ENCODE data around the gene SCNM1.
A peak's percentile ranks its signal among the peaks of the same experiment; 100 is the strongest.
"Not testable (repeated sequence)": the region's sequence is repeated elsewhere in the genome, so short reads cannot be mapped to it uniquely, and the experiment has no call there.

The SCNM1 gene

DNA sequence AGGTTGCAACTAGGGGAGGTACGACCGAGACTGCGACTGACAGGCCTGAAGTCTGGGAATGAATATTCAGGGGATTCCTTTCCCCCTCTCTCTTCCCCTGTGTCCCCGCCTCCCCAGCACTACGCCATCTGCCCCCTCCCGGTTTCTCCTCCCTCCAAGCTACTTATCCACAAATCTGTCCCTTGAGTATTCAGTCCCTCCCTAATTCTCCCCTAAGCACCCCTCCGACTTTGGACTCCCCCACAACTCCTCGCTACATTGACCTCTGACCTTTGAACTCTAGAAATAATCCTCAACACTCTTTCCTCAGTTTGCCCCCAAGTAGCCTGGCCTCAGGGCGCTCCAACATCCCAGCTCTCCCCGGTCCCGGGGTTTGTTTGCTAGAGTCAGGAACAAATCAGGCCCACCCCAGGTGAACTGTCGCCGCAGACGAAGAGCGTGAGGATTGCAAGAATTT, 635 bp upstream of the SCNM1 start:
- no peaks in the 10 kb centered on the region for H3K9me3 Mint-ChIP-seq
- H3K4me3 Mint-ChIP-seq = peak overlapping the region; percentile 96
- peak overlapping the region; percentile 93 for H3K27ac Mint-ChIP-seq
- peaks cover 41% of the 10 kb centered on the region for H3K4me1 Mint-ChIP-seq (ENCODE audit: low read depth)
- no peaks in the 10 kb centered on the region for H3K27me3 Mint-ChIP-seq (ENCODE audit: low read depth)
- peaks cover 37% of the 10 kb centered on the region for H3K36me3 Mint-ChIP-seq (ENCODE audit: low read depth)

DNA sequence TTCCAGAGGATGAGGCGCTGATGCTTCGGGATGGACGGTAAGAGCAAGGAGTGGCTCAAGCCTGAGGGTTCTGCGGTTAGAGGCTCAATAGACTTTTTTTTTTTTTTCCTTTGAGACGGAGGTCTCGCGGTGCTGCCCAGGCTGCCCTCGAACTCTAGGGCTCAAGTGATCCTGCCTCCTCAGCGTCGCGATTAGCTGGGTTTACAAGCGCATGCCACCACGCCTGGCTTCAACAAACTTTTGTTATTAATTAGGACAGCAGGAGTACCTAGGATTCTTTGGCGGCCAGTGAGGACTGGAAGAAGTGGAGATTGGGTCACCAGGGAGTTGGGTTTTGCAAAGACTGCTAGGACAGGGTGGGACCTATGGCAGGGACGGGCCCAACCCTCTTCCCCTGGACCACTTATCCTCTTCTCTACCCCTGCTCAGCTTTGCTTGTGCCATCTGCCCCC, 587 bp downstream of the SCNM1 start:
- peaks cover 37% of the 10 kb centered on the region for H3K4me1 Mint-ChIP-seq (ENCODE audit: low read depth)
- peaks cover 41% of the 10 kb centered on the region for H3K36me3 Mint-ChIP-seq (ENCODE audit: low read depth)
- peak overlapping the region; percentile 96 for H3K4me3 Mint-ChIP-seq
- H3K27ac Mint-ChIP-seq = peak overlapping the region; percentile 93
- no peaks in the 10 kb centered on the region for H3K9me3 Mint-ChIP-seq
- no peaks in the 10 kb centered on the region for H3K27me3 Mint-ChIP-seq (ENCODE audit: low read depth)

DNA sequence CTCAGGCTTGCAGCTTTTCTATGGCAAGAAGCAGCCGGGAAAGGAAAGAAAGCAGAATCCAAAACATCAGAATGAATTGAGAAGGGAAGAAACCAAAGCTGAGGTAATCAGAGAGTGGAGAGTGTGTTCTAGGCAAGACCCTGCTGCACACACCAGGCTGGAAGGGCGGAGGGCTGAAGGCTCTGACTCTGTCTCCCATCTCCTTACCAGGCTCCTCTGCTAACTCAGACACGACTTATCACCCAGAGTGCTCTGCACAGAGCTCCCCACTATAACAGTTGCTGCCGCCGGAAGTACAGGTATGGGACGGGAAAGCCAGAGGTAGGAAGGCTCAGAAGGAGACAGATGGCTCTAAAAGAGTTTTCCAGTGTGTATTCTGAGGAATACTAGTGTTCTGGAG, 1.2 kb downstream of the SCNM1 start:
- H3K4me1 Mint-ChIP-seq (ENCODE audit: low read depth) = peaks cover 31% of the 10 kb centered on the region
- no peaks in the 10 kb centered on the region for H3K27me3 Mint-ChIP-seq (ENCODE audit: low read depth)
- peak overlapping the region; percentile 96 for H3K4me3 Mint-ChIP-seq
- H3K36me3 Mint-ChIP-seq (ENCODE audit: low read depth) = peaks cover 43% of the 10 kb centered on the region
- H3K27ac Mint-ChIP-seq = peak overlapping the region; percentile 29
- no peaks in the 10 kb centered on the region for H3K9me3 Mint-ChIP-seq

DNA sequence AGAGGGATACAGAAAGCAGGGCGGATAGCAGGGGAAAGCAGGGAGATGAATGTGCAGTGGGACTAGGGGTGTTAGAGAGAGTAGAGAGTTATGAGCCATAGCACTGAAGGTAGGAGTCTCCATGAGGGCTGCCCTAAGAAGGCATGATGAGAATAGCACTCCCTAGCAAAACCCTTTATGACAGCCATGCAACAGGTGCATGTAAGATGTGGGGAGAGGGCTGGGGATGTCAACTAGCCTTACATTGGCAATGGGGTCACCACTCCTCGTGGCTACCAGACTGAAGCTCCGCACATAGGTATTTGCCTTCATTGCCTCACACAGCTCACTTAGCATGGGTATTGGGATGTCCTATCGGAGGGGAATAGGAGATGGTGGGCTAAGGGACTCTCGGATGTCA, 5.2 kb downstream of the SCNM1 start:
- H3K4me3 Mint-ChIP-seq = no peak overlapping the region
- H3K36me3 Mint-ChIP-seq (ENCODE audit: low read depth) = peaks cover 49% of the 10 kb centered on the region
- no peak overlapping the region for H3K27ac Mint-ChIP-seq
- no peaks in the 10 kb centered on the region for H3K27me3 Mint-ChIP-seq (ENCODE audit: low read depth)
- no peaks in the 10 kb centered on the region for H3K9me3 Mint-ChIP-seq
- H3K4me1 Mint-ChIP-seq (ENCODE audit: low read depth) = peaks cover 7% of the 10 kb centered on the region

DNA sequence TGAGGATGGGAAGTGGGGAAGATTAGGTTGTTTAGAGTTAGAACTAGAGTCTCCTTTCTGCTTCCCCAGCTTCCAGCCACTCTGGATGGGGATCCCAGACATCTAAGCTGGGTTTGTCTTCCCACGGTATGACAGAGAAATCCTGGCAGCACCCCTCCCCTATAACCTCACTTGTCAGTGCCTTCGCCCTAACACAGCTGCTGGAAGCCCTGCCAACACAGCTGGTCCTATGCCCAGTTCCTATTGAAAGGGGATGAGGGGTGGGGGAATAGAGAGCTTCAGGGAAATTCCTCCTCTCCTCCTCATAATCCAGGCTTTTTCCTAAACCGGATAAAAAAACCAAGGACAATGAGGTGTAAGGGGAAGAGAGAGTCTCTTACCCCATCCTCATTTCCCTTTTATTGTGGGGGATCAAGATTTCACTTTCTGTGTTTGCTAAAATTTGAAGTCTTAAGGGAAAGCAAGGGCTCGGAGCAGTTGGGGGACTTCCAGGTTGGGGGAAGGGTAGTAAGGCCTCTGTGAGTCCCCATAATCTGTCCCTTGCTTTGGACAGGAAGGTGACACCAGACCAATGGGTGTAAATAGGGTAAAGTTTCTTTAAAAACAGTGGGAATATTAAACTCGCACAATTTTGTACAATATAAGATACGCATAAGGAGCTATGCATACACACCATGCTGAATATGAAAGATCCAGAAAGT, 9.2 kb downstream of the SCNM1 start:
- Mint-ChIP-seq H3K4me3 (no peak overlapping the region), H3K9me3 (no peaks in the 10 kb centered on the region), H3K36me3 (ENCODE audit: low read depth) (peaks cover 49% of the 10 kb centered on the region), H3K27me3 (ENCODE audit: low read depth) (no peaks in the 10 kb centered on the region), H3K4me1 (ENCODE audit: low read depth) (peaks cover 3% of the 10 kb centered on the region), H3K27ac (no peak overlapping the region)

DNA sequence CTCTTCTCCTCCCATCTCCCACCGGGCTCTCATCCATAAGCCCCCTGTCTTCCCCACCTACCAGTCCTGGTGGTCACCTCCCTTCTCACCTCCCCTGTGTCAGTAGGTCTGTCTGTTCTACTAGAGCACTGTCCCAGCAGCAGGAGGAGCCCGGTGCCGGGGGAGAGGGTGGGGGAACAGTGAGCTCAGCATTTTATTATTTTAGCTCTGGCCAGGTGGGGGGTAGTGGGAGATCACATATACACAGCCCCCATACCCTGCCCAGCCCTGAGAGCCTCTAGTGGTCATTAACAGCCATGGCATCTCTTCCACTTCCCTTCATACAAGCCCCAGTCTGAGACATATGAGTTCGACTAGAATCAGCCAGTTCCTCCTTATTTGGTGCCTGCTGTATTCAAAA, 9.9 kb downstream of the SCNM1 start, which contains the start of gene TMOD4:
Gene TMOD4 (minus strand): TSS at position 119 of the 400 bp plus-strand sequence. CDS start 1,106 bp downstream, outside the sequence.
- Mint-ChIP-seq H3K27ac (no peak within 1 kb of the TSS), H3K36me3 (ENCODE audit: low read depth) (peaks cover 47% of the 10 kb centered on the region), H3K9me3 (no peaks in the 10 kb centered on the region)

DNA sequence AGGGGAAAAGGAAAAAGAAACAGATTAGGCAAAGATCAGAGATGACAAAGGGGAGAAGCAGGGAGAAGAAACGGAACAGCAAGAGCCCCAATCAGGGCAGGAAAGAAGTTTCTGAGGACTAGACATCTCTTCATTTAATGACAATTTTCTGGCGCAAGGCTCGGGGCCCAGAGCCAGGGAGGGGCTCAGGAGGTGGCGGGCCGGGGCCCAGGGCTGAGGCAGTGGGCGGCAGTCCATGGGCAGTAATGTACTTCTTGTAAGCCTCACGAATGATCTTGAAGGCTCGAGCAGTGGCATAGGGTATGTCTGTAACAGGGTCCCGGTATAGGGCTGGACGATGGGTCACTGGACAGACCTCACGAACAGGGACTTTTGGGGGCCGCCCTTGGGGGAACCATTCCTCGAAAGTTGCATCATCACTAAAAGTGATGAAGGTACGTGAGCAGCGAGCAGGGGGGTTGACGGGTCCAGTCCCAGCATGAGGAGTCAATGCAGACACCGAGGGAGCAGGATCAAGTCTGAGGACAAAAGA, 10.6 kb downstream of the SCNM1 start:
- peaks cover 53% of the 10 kb centered on the region for H3K36me3 Mint-ChIP-seq (ENCODE audit: low read depth)
- H3K27me3 Mint-ChIP-seq (ENCODE audit: low read depth) = no peaks in the 10 kb centered on the region
- peaks cover 3% of the 10 kb centered on the region for H3K4me1 Mint-ChIP-seq (ENCODE audit: low read depth)
- H3K4me3 Mint-ChIP-seq = no peak overlapping the region
- H3K9me3 Mint-ChIP-seq = no peaks in the 10 kb centered on the region
- no peak overlapping the region for H3K27ac Mint-ChIP-seq

More for the DNA sequence above, 9.9 kb downstream of the SCNM1 start, which contains the start of gene TMOD4:
- Mint-ChIP-seq H3K4me1 (ENCODE audit: low read depth) (peaks cover 3% of the 10 kb centered on the region), H3K4me3 (no peak within 1 kb of the TSS), H3K27me3 (ENCODE audit: low read depth) (no peaks in the 10 kb centered on the region)

DNA sequence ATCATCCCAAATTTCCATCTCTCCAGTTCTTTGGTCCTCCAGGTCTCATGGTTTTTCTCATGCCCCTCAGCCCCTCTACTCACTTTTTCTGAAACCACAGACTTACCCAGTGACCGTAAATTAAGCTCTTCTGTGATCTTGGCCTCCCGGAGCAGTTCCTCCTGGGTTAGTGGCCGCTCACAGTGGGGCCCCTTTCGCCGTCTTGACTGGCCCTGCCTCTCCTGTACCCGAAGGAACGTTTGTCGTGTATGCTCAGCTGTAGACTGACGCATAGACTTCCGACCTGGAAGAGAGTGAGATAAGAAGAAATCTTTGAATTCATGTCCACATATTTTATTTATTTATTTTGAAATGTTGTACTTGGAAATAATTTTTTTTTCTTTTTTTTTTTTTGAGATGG, 18.3 kb downstream of the SCNM1 start:
- Mint-ChIP-seq H3K36me3 (ENCODE audit: low read depth) (peaks cover 37% of the 10 kb centered on the region), H3K4me3 (no peak overlapping the region), H3K27me3 (ENCODE audit: low read depth) (no peaks in the 10 kb centered on the region), H3K9me3 (no peaks in the 10 kb centered on the region), H3K27ac (no peak overlapping the region), H3K4me1 (ENCODE audit: low read depth) (peaks cover 14% of the 10 kb centered on the region)

DNA sequence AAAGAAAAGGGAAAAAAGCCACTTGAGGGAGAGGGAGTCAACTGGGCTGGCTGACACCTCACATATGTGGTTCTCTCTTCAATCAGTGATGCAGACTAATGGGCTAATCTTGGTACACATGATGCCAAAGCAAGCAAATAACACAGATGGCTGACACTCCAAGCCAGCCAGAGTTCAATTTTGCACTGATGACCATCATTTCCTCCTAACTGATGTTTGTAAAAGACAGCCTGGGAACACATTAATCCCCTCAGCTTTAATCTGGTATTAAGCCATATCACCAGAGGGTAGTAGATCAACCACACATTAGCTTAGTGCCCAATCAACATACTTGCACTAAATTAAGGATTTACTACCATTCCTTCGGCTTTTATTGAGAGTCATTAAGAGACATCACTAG, 21.3 kb downstream of the SCNM1 start:
- no peaks in the 10 kb centered on the region for H3K9me3 Mint-ChIP-seq
- H3K27me3 Mint-ChIP-seq (ENCODE audit: low read depth) = no peaks in the 10 kb centered on the region
- H3K36me3 Mint-ChIP-seq (ENCODE audit: low read depth) = peaks cover 24% of the 10 kb centered on the region
- no peak overlapping the region for H3K27ac Mint-ChIP-seq
- no peak overlapping the region for H3K4me3 Mint-ChIP-seq
- peaks cover 19% of the 10 kb centered on the region for H3K4me1 Mint-ChIP-seq (ENCODE audit: low read depth)

DNA sequence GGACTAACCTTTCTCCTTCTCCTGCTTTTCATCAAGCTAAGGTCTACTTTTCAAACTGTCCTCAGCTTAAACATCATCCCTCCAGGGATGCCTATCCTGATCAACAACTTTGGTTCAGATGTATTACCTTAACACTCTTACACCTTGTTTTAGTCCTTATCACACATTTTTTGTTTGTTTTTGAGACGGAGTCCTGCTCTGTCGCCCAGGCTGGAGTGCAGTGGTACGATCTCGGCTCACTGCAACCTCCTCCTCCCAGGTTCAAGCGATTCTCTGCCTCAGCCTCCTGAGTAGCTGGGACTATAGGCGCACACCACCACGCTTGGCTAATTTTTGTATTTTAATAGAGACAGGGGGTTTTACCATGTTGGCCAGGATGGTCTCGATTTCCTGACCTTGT, 22.7 kb downstream of the SCNM1 start:
- H3K9me3 Mint-ChIP-seq; H3K27me3 Mint-ChIP-seq (ENCODE audit: low read depth): not testable (repeated sequence)
- Mint-ChIP-seq H3K36me3 (ENCODE audit: low read depth) (peaks cover 14% of the 10 kb centered on the region), H3K4me1 (ENCODE audit: low read depth) (peaks cover 16% of the 10 kb centered on the region), H3K27ac (peak overlapping the region; percentile 22), H3K4me3 (peak overlapping the region; percentile 96)

DNA sequence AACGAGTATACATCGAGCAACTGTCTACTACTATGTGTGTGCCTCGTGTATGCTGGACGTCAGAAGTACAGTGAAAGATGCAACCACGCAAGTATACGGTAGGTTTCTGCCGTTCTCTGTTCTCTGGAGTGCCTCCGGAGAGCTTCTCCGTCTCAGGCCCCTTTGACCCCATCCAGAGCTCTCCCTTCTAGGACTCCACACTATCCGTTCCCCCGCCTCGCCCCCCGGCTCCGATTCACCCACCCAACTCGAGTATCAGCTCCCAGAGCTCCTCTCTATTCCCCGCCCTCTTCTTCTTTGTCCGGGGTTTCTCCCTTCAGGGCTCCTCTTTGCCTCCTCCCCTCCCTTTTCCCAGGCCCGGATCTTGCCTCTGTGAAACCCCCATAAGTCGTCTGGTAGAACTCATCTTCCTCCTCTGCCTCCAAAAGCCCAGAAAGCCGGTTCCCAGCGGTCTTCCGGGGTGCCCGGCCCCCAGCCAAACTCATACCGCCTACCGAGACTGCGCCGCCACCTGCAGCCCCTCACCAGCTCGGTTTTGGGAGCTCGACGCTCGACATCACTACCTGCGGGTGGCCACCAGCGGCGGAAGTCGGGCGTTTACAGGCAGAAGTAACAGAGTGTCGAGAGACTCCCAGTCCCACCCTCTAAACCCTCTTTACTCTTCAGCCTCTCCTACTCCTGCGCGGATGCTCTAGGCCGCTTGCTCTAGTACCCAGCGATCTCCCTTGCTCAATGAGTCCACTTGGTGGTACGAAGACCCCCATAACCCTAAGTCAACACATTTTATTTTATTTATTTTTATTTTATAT, 23.9 kb downstream of the SCNM1 start, which contains the start of gene VPS72:
Gene VPS72 (minus strand): TSS at position 561 of the 809 bp plus-strand sequence. CDS start 76 bp downstream, at position 485.
- Mint-ChIP-seq H3K4me3 (peak within 1 kb of the TSS; percentile 96), H3K27ac (peak within 1 kb of the TSS; percentile 92), H3K4me1 (ENCODE audit: low read depth) (peaks cover 16% of the 10 kb centered on the region), H3K9me3 (no peaks in the 10 kb centered on the region), H3K27me3 (ENCODE audit: low read depth) (peaks cover 4% of the 10 kb centered on the region), H3K36me3 (ENCODE audit: low read depth) (peaks cover 7% of the 10 kb centered on the region)

DNA sequence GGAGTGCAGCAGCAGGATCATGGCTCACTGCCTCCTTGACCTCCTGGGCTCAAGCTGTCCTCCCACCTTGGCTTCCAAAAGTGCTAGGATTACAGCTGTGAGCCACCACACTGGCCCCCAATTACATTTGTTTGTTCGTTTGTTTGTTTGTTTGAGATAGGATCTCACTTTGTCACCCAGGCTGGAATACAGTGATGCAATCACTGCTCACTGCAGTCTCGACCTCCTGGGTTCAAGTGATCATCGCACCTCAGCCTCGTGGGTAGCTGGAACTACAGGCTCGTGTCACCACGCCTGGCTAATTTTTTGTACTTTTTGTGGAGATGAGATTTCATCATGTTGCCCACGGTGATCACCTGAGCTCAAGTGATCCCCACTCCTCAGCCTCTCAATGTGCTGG, 26.1 kb downstream of the SCNM1 start:
- Mint-ChIP-seq H3K9me3 (no peaks in the 10 kb centered on the region), H3K27ac (no peak overlapping the region), H3K4me1 (ENCODE audit: low read depth) (peaks cover 18% of the 10 kb centered on the region), H3K27me3 (ENCODE audit: low read depth) (peaks cover 4% of the 10 kb centered on the region), H3K4me3 (no peak overlapping the region), H3K36me3 (ENCODE audit: low read depth) (peaks cover 3% of the 10 kb centered on the region)

DNA sequence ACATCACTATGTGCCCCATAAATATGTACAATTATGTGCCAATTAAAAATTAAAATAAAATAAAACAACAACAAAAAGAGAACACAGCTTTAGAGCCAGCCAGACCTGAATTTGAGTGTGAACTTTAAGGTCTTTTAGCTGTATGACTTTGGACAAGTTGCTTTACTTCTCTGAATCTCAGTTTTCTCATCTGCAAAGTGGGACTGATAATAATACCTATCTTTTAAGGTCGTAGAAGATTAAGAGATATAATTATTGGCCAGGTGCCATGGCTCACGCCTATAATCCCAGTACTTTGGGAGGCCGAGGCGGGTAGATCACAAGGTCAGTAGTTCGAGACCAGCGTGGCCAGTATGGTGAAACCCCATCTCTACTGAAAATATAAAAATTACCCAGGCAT, 27.4 kb downstream of the SCNM1 start:
- H3K36me3 Mint-ChIP-seq (ENCODE audit: low read depth) = peaks cover 6% of the 10 kb centered on the region
- peaks cover 24% of the 10 kb centered on the region for H3K4me1 Mint-ChIP-seq (ENCODE audit: low read depth)
- peaks cover 5% of the 10 kb centered on the region for H3K27me3 Mint-ChIP-seq (ENCODE audit: low read depth)
- H3K27ac Mint-ChIP-seq = no peak overlapping the region
- no peak overlapping the region for H3K4me3 Mint-ChIP-seq
- H3K9me3 Mint-ChIP-seq = no peaks in the 10 kb centered on the region

DNA sequence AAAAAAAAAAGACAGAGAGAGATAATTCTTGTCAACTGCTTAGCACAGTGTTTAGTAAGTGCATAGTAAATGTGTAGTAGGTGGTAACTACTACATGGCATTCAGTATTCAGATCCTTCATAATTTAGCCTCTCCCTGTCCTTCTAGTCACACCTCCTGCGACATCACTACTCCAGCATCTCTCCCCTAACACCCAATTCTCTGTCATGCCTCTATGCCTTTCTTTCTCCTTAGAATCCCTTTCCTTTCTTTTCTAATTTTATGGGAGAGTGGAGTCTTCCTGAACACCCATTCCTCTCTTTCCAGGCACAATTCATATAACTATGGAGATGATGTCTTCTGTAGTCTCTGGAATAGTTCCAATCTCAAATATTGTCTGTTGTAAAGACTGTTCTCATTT, 27.9 kb downstream of the SCNM1 start:
- H3K4me1 Mint-ChIP-seq (ENCODE audit: low read depth) = peaks cover 19% of the 10 kb centered on the region
- no peak overlapping the region for H3K4me3 Mint-ChIP-seq
- H3K9me3 Mint-ChIP-seq = no peaks in the 10 kb centered on the region
- peaks cover 7% of the 10 kb centered on the region for H3K27me3 Mint-ChIP-seq (ENCODE audit: low read depth)
- no peak overlapping the region for H3K27ac Mint-ChIP-seq
- H3K36me3 Mint-ChIP-seq (ENCODE audit: low read depth) = peaks cover 8% of the 10 kb centered on the region

Data from T-helper 1 cell treated with Interleukin-12 subunit alpha and Interleukin-12 subunit beta and Interleukin-4 antibody, amounts not matched to agents 30 μg/mL and 1 μg/mL, for 36 hours (primary cell).